ENCODE measurements around the gene FAM111A.
"Not testable (repeated sequence)": the region's sequence is repeated elsewhere in the genome, so short reads cannot be mapped to it uniquely, and the experiment has no call there.

The FAM111A gene

GRCh38 chr11:59142530-59143507, at the start of gene FAM111A:
Gene FAM111A (plus strand): TSS chr11:59142856. CDS start chr11:59148873, 6,017 bp downstream.
- DNase-seq (ENCODE audit: low spot score): peak; percentile 90

GRCh38 chr11:59093576-59093975, 49.1 kb upstream of the FAM111A start:
- not testable (repeated sequence) for DNase-seq (ENCODE audit: low spot score)

GRCh38 chr11:59095225-59095624, 47.4 kb upstream of the FAM111A start:
- DNase-seq (ENCODE audit: low spot score): not testable (repeated sequence)

GRCh38 chr11:59095972-59096575, 46.6 kb upstream of the FAM111A start:
- not testable (repeated sequence) for DNase-seq (ENCODE audit: low spot score)

- peak; percentile 51 for DNase-seq (ENCODE audit: low spot score)
Observed at GRCh38 chr11:59097113-59097708, 45.4 kb upstream of the FAM111A start.

- DNase-seq (ENCODE audit: low spot score): not testable (repeated sequence)
Observed at GRCh38 chr11:59097938-59098337, 44.7 kb upstream of the FAM111A start.

GRCh38 chr11:59102259-59102765, 40.3 kb upstream of the FAM111A start:
- DNase-seq (ENCODE audit: low spot score): no peak

GRCh38 chr11:59106363-59107336, 36.0 kb upstream of the FAM111A start, which contains the start of gene FAM111B:
Gene FAM111B (plus strand): TSS chr11:59107237. CDS start chr11:59109626, 2,389 bp downstream.
- peak; percentile 97 for DNase-seq (ENCODE audit: low spot score)

GRCh38 chr11:59107721-59108120, 34.9 kb upstream of the FAM111A start:
- DNase-seq (ENCODE audit: low spot score): peak; percentile 12

- DNase-seq (ENCODE audit: low spot score): no peak
Observed at GRCh38 chr11:59112494-59112893, 30.2 kb upstream of the FAM111A start.

- no peak for DNase-seq (ENCODE audit: low spot score)
Observed at GRCh38 chr11:59114344-59114743, 28.3 kb upstream of the FAM111A start.

- DNase-seq (ENCODE audit: low spot score): no peak
Observed at GRCh38 chr11:59115553-59115952, 27.1 kb upstream of the FAM111A start.

- no peak for DNase-seq (ENCODE audit: low spot score)
Observed at GRCh38 chr11:59117774-59118173, 24.9 kb upstream of the FAM111A start.

GRCh38 chr11:59119826-59120225, 22.8 kb upstream of the FAM111A start:
- no peak for DNase-seq (ENCODE audit: low spot score)

GRCh38 chr11:59135648-59136461, 6.8 kb upstream of the FAM111A start:
- DNase-seq (ENCODE audit: low spot score): no peak

- DNase-seq (ENCODE audit: low spot score): not testable (repeated sequence)
Observed at GRCh38 chr11:59136551-59136950, 6.1 kb upstream of the FAM111A start.

GRCh38 chr11:59137190-59137589, 5.5 kb upstream of the FAM111A start:
- no peak for DNase-seq (ENCODE audit: low spot score)

GRCh38 chr11:59138643-59139042, 4.0 kb upstream of the FAM111A start:
- DNase-seq (ENCODE audit: low spot score): no peak

- DNase-seq (ENCODE audit: low spot score): no peak
Observed at GRCh38 chr11:59141191-59141590, 1.5 kb upstream of the FAM111A start.

Data from RKO (cell line).